ENCODE data around the gene PRPF18.

The PRPF18 gene

DNA sequence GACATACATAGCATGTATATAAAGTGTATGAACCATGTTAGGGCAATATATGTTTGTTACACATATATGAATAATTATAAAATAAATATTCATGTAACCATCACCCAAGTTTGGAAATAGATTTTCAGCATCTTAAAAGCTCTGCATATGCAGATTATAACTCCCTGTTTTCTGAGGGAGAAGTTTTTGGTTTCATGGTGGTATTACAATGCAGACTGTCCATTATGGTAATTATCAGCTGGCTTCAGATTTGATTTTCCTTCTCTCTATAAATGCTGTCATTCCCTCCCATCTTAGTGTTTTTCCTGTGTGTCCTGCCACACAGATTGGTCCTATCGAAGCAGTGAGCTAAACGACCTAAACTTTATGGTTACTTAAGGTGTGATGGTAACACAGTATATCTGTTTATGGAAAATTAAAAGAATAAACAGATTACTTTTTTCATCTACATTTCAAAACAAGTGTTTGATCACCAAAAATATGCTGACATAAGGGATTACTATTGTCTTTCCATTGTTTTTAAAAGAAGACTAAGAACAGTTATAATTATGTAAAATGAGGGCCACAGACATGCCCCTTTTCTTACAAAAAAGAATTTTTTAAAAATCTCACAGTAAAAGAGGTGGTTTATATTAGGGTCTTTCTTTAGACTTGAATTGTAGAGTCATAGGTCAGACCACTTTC lies 17.7 kb downstream of the PRPF18 start:
- DNase-seq, result no peak

- DNase-seq, result no peak
These were observed 21.6 kb downstream of the PRPF18 start for GRCh38 chr10:13608246-13608853.

DNA sequence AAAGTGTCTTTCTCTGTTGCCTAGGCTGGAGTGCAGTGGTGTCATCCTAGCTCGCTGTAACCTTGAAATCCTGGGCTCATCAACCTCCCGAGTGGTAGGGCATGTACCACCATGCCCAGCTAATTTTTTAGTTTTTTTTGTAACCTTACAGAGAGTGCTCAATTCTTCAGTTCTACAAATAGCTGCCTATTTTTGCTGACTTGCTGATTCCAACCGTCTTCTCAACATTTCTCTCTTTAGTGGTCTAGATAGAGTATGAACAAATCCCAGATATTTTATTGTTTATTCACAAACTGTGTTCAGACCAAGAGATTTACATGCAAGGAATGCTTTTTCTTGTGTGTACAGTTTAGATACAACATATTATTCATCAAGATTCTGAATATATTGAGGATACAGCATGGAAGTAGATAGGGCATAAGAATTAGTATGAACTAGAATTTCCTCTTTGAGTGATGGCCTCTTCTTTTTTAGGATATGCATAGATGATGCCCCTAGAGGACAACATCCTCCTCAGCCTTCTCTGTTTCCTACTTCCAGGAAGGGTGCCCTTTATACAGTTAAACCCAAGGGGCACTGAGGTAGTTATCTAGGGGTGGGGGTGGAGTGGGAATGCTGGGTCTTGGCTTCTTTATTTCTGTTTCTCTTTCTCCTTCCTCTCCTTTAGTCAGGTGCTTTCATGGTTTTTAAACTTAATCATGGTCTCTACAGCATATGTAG lies 26.0 kb downstream of the PRPF18 start:
- DNase-seq, result no peak

- DNase-seq, result no peak
These were observed 26.8 kb downstream of the PRPF18 start for GRCh38 chr10:13613519-13613918.

- DNase-seq, result no peak
These were observed 28.0 kb downstream of the PRPF18 start for GRCh38 chr10:13614530-13615332.

DNA sequence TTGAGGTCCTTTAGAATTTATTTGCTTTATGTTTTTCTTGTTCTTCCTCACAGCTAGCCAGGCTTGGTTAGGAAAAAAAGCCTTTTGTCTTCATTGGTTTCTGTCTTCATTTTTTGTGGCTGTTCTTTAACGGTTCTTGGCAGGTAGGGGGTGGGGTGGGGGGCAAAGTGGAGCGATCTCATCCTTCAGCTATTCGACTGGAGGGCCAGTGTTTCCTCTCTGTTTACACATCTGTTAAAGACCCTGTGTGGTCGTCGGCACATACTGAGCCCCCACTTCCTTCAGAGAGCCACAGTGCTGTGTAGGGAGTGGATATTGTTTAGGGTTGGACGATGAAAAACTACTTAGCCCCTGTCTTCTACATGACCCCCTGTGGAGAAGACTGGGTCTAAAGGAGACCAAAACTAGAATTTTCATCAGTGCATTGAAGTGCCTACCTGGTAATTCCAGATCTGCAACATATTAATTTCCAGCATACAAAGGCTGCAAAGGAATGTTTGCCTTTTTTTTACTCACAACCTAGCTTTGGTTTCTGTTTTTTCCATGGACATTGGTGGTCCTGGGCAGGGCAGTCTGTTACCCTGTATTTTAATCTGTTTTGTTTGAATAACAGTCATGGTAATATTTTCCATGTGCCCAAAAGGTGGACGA lies 29.0 kb downstream of the PRPF18 start:
- DNase-seq, result no peak

DNA sequence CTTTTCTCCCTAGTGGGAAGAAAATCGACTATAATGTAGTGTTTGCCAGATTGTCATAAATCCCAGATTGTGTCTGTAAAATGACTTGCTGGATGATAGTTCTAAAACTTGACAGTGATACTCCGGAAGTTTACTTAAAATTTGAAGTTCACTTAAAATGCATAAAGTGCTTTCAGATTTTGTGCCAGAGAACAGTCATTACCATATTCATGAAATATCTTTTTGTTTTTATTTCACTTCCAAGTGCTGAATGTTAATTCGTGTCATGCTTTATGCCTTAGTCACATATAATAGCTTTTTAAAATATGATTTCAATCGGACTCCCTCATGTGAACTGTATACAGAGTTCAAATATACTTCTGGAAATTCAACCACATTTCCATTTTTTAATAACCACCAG lies 30.4 kb downstream of the PRPF18 start:
- no peak for DNase-seq

- no peak for DNase-seq
These were observed 35.2 kb downstream of the PRPF18 start for GRCh38 chr10:13621931-13622330.

DNA sequence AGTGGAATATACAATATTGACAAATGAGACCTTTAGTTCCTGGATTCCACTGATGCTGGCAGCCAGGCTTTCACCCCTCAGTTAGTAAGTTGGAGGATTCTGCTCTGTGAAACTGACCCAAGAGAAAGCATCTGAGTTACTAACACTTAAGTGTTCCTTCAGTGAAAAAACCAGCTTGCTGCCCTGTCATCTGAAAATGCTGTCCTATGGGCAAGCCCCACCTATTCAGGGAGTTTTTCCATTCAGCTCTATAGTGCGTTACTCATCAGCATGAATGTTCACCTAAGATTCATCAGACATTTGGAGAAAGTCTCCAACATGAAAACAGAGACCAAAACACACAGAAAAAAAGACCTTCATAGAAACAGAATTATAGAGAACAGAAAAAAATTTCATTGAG lies 37.9 kb downstream of the PRPF18 start:
- DNase-seq, result no peak

DNA sequence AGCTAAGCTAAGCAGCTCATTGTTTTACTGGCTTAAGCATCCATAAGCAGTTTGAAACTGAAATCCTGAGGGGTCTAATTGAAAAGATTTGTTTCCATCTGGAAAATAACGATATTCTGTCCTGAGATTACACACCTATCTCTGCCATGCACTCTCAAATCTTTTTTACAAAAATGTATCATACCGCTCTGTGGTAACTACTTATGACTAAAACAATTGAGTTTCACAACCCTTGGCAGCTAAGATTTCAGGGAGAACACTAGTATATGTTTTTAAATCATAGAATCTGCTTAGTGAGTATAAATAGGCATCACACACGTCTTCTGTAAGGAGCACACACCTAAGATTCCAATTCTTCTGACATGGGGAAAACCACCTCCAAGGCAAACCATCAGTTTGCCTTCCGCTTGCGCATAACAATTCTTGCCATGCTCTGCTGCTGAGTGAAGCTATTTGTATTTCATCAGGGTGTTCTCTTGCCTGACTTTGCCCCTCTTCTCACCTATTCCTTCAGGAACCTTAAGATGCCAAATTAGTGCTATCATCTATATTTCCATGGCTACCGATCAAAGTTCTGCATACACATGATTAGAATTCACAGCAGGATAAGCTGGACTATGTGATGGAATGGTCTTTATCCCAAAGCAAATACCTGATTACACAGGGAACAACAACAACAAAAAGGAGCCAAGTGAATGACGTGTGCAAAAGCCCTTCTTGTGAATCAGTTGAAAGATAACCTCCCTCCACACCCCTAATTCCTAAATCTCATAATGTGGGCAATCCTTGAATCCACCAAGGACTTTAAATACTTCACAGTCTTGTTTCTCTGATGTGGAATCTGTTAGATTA lies 40.9 kb downstream of the PRPF18 start:
- no peak for DNase-seq

DNA sequence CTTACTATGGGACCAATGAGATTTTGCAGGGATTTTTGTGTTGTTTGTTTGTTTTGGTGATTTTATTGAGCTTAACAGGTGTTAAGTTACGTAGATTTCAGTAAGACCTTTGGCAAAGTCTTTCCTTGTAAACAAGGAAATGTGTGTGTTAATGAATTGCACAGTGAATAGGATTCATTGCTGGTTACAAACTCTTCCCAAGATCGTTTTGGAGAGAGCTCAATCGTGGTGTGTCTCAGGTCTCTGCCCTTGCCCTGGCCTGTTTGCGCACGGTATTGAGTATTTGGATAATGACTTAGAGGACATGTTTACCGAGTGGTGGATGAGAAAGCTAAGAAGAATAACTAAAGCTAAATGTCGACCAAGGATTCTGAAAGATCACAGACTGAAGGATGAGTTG lies 41.9 kb downstream of the PRPF18 start:
- no peak for DNase-seq

DNA sequence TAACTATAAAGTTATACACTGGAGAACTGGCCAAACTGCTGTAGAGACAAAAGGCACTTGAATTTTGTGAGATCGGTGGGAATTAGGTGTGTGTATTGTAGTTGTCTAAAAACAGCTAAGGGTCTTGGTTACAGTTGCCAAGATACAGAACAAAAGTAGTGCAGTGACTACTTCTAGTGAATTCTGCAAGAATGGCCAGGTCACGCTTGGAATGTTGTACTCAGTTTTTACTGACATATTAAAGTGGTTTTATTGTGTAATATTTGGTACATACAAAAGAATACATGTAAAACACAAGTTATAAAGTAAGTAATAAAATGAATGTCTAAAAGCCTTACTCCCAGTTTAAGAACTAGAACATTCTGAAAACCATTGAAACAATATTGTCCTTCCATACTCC lies 42.4 kb downstream of the PRPF18 start:
- no peak for DNase-seq

- no peak for DNase-seq
These were observed 43.5 kb downstream of the PRPF18 start for GRCh38 chr10:13630231-13630630.

- no peak for DNase-seq
These were observed 44.8 kb downstream of the PRPF18 start for GRCh38 chr10:13631594-13631993.

GRCh38 chr10:13632440-13632839 lies 45.7 kb downstream of the PRPF18 start:
- no peak for DNase-seq

DNA sequence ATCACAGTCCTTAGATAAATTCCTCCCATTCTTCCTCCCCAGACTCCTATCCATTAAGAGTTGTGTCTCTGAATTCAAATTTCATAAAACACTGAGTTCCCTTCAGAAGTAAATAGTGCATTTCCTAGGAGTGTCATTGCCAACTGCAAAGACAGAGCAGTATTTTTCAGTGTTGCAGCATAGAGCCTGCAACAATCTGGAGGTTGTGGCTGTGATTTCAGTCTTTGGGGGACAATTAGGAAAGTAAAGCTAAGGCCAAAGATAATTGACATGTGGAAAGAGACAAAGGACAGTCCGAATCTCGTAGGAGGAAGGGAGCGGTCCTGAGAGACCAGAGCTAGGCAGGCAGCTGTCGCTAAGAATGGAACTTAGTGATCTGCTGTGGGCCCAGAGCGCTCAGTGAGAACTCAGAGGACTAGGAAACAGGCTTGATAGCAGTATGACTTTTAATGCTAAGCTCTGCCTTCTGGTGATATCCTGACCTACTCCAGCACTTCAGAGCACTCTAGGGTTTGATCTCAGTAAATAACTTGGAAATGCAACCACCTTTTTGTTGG lies 46.2 kb downstream of the PRPF18 start:
- no peak for DNase-seq

- no peak for DNase-seq
These were observed 46.9 kb downstream of the PRPF18 start for GRCh38 chr10:13633689-13634088.

DNA sequence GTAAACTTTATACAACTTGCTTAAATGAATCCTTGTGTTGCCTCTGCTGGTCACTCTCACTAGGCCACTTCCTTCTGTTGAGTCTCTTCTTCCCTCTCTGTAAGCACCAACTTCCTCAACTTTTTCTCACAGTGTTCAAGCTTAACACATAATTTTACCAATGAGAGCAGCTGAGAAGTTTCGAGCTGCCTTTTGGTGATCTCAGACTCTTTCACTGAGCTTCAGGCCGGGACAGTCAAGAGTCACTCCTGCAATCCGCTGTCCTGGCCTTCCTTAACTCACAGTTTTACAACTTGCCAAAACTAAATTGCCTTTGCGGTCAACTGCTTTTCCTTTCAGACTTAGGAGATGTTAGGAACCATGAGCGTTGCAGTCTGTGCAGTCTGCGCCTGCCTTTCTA lies 47.4 kb downstream of the PRPF18 start:
- no peak for DNase-seq

DNA sequence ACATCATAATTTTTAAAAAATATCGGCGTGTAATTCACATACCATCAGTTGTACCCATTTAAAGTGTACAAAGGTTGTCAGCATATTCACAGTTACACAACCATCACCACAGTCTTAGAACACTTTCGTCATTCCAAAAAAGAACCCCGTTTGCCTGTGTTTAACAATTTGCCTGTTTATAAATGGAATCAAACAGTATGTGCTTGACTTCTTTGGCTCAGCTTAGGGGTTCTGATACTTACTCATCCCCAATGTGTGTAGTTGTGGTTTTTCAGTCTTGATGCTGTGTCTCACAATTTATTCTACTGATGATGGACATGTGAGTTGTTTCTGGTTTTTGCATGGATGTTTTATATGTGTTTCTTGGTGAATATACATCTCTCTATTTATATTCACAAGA lies 50.0 kb downstream of the PRPF18 start:
- no peak for DNase-seq

DNA sequence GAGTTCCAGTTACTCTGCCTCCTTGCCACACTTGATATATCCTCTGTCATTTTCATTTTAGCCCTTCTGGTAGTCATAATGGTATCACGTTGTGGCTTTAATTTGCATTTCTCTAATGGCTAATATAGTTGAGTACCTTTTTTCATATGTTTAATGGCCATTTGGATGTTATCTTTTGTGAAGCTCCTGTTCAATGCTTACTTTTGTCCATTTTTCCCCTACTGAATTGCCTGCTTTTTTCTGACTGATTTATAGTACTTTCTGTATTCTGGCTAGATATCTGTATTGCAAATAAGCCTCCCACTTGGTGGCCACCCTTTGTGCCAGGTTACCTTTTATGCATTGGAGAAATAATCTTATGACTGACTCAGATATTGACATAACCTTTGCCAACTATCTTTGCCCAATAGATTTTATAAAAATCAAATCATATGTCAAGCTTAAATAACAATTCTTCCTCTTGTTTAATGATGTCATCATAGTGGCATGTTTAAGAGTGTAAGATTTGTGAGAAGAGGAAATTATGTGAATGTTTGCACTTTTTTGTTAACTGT lies 50.6 kb downstream of the PRPF18 start:
- DNase-seq, result no peak

DNA sequence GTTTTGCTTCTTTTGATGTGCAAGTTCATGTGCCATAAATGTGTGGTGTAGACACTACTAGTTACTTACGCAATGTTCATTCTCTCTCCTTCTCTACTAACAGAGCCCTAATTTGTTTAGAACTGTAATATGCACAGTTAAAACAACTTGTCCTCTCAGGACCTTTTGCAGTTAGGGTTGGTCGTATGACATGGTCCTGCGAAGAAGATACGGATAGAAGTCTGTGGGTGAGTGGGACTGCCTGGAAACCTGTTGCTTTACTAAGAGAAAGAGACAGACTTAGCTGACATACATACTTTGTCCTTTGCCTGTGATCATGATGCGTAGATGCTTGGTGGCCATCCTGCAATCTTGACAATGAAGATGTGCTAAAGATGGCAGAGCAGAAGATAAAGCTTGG lies 51.1 kb downstream of the PRPF18 start:
- no peak for DNase-seq

Data from retina (tissue), 1 donor.